ENCODE measurements around the gene TMEM97. TPM values are rescaled to one million over a fixed set of nuclear protein-coding genes. Genes with fewer than 3 reads are reported as not detected.

Gene TMEM97
- total RNA-seq, 2 donors from 2014 or later: 72.1 to 80.7 TPM

- Mint-ChIP-seq H3K27ac (no peak overlapping the region), H3K4me1 (no peaks in the 10 kb centered on the region), H3K36me3 (ENCODE audit: low read depth) (no peaks in the 10 kb centered on the region), H3K4me3 (no peak overlapping the region), H3K27me3 (ENCODE audit: insufficient read depth) (no peaks in the 10 kb centered on the region), H3K9me3 (no peaks in the 10 kb centered on the region)
- no peaks in the 10 kb centered on the region for H3K36me3 ChIP-seq (ENCODE audit: control insufficient read depth, insufficient read depth, low read length)
- no peak overlapping the region for H3K9ac ChIP-seq (ENCODE audit: extremely low read depth, low read length, poor library complexity, severe bottlenecking)
- no peaks in the 10 kb centered on the region for H3K27me3 ChIP-seq (ENCODE audit: control insufficient read depth, insufficient read depth, low read length, poor library complexity, severe bottlenecking)
- DNase-seq: peak; percentile 23
- WGBS, 2 experiments (ENCODE audit: insufficient coverage in 1 of 2, insufficient read length in 1 of 2): 84 to 87% methylated on average over 2 of the region's 3 CpGs
- no peak overlapping the region for H3K27ac ChIP-seq (ENCODE audit: low read depth, low read length)
- TF ChIP-seq CTCF (conservative IDR thresholded peaks at IDR 0.05): no peak
- no peak overlapping the region for H3K4me3 ChIP-seq (ENCODE audit: low read length)
- no peaks in the 10 kb centered on the region for H3K9me3 ChIP-seq (ENCODE audit: control insufficient read depth, low read length)
- H3K4me1 ChIP-seq (ENCODE audit: control insufficient read depth, insufficient read depth, low read length): no peaks in the 10 kb centered on the region
Measured at GRCh38 chr17:28280826-28281225, 38.2 kb upstream of the TMEM97 start.

DNA sequence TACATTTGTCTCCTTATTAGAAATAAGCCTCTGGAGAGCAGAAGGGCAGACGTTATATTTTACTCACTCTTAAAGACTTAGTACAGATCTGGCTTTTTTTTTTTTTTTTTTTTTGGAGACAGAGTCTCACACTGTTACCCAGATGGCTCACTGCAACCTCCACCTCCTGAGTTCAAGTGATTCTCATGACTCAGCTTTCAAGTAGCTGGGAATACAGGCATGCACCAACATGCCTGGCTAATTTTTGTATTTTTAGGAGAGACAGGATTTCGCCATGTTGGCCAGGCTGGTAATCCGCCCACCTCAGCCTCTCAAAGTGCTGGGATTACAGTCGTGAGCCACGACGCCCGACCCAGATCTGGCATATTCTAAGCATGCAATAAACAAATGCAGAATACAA, 36.4 kb upstream of the TMEM97 start:
- Mint-ChIP-seq H3K27me3 (ENCODE audit: insufficient read depth) (no peaks in the 10 kb centered on the region), H3K27ac (peak overlapping the region; percentile 67)
- 83 to 87% methylated on average over 7 of the region's 7 CpGs for WGBS, 2 experiments (ENCODE audit: insufficient coverage in 1 of 2, insufficient read length in 1 of 2)

GRCh38 chr17:28285965-28286364, 33.0 kb upstream of the TMEM97 start:
- Histone ChIP-seq H3K27ac (ENCODE audit: low read depth, low read length) (no peak overlapping the region), H3K4me1 (ENCODE audit: control insufficient read depth, insufficient read depth, low read length) (no peaks in the 10 kb centered on the region), H3K27me3 (ENCODE audit: control insufficient read depth, insufficient read depth, low read length, poor library complexity, severe bottlenecking) (no peaks in the 10 kb centered on the region), H3K9ac (ENCODE audit: extremely low read depth, low read length, poor library complexity, severe bottlenecking) (no peak overlapping the region), H3K4me3 (ENCODE audit: low read length) (no peak overlapping the region), H3K9me3 (ENCODE audit: control insufficient read depth, low read length) (no peaks in the 10 kb centered on the region), H3K36me3 (ENCODE audit: control insufficient read depth, insufficient read depth, low read length) (no peaks in the 10 kb centered on the region)
- no peaks in the 10 kb centered on the region for H3K27me3 Mint-ChIP-seq (ENCODE audit: insufficient read depth)
- H3K9me3 Mint-ChIP-seq: no peaks in the 10 kb centered on the region
- no peak overlapping the region for H3K27ac Mint-ChIP-seq
- no peaks in the 10 kb centered on the region for H3K4me1 Mint-ChIP-seq
- no peak overlapping the region for H3K4me3 Mint-ChIP-seq
- DNase-seq: no peak
- WGBS, 2 experiments (ENCODE audit: insufficient coverage in 1 of 2, insufficient read length in 1 of 2): 43 to 67% methylated on average over 1 to 2 of the region's 2 CpGs
- no peaks in the 10 kb centered on the region for H3K36me3 Mint-ChIP-seq (ENCODE audit: low read depth)
- TF ChIP-seq CTCF (conservative IDR thresholded peaks at IDR 0.05): no peak

More for the DNA sequence above, 36.4 kb upstream of the TMEM97 start:
- DNase-seq: no peak
- no peaks in the 10 kb centered on the region for H3K36me3 Mint-ChIP-seq (ENCODE audit: low read depth)
- Histone ChIP-seq H3K9ac (ENCODE audit: extremely low read depth, low read length, poor library complexity, severe bottlenecking) (no peak overlapping the region), H3K4me1 (ENCODE audit: control insufficient read depth, insufficient read depth, low read length) (no peaks in the 10 kb centered on the region), H3K4me3 (ENCODE audit: low read length) (no peak overlapping the region), H3K27me3 (ENCODE audit: control insufficient read depth, insufficient read depth, low read length, poor library complexity, severe bottlenecking) (no peaks in the 10 kb centered on the region), H3K9me3 (ENCODE audit: control insufficient read depth, low read length) (no peaks in the 10 kb centered on the region), H3K36me3 (ENCODE audit: control insufficient read depth, insufficient read depth, low read length) (no peaks in the 10 kb centered on the region), H3K27ac (ENCODE audit: low read depth, low read length) (no peak overlapping the region)
- no peaks in the 10 kb centered on the region for H3K4me1 Mint-ChIP-seq
- H3K9me3 Mint-ChIP-seq: no peaks in the 10 kb centered on the region
- H3K4me3 Mint-ChIP-seq: no peak overlapping the region
- no peak for TF ChIP-seq CTCF (conservative IDR thresholded peaks at IDR 0.05)
